Panc1 (cell line): ENCODE results near the gene SYNE1. TPM values are rescaled to one million over a fixed set of nuclear protein-coding genes. Genes with fewer than 3 reads are reported as not detected.

Experiments used
- ATAC-seq: fragments of 200-7000 bp; cut with Tn5 transposase; 2 replicates; pipeline ENCODE4 v1.9.1; 2020; ENCODE audit warnings: mild to moderate bottlenecking, moderate library complexity
- BruUV-seq: library from RNA; stranded (reverse); fragments of 400-500 nt; replicated peaks from 2 replicates; lab custom pipeline; 2021; lab: Mats Ljungman, UMichigan
- CTCF ChIA-PET: fragments of 300-600 bp; sonication (Branson Sonifier 250); formaldehyde crosslinking; loops from one replicate; lab custom pipeline; 2022; ENCODE audit warnings: antibody characterized with exemption; lab: Charles Lee
- POLR2A ChIA-PET: fragments of 300-600 bp; sonication (Branson Sonifier 250); formaldehyde crosslinking; loops from one replicate; lab custom pipeline; 2022; ENCODE audit warnings: antibody characterized with exemption; lab: Charles Lee
- DNase-seq: peaks from one replicate; pipeline ENCODE4 v3.0.0-alpha.2; 2010; ENCODE audit warnings: low read depth, low spot score
- H3K27ac ChIP-seq: 2 replicates; pipeline ENCODE4 v1.5.1; 2011; ENCODE audit warnings: mild to moderate bottlenecking, low read length, inconsistent platforms
- H3K27me3 ChIP-seq: fragments of 200-500 bp; sonication (Bioruptor generic); 2 replicates; pipeline ENCODE4 v1.6.0; 2014; ENCODE audit warnings: low read length, inconsistent platforms; ENCODE audit not compliant: control insufficient read depth, insufficient read depth
- H3K36me3 ChIP-seq: fragments of 200-500 bp; sonication (Bioruptor generic); 2 replicates; pipeline ENCODE4 v1.5.1; 2014; ENCODE audit warnings: inconsistent platforms, mild to moderate bottlenecking, low read length, moderate library complexity; ENCODE audit not compliant: control insufficient read depth, insufficient read depth
- H3K4me1 ChIP-seq: 2 replicates; pipeline ENCODE4 v1.5.1; 2011; ENCODE audit warnings: inconsistent platforms, mild to moderate bottlenecking, low read length, moderate library complexity; ENCODE audit not compliant: control insufficient read depth, insufficient read depth
- H3K4me3 ChIP-seq, 2 experiments: 2 replicates each; pipeline ENCODE4 v1.5.1; 2011 to 2012; ENCODE audit warnings: low read depth in 2 of 2, low read length in 2 of 2, mild to moderate bottlenecking in 2 of 2, inconsistent platforms in 1 of 2, moderate library complexity in 1 of 2
- H3K9me3 ChIP-seq: fragments of 200-500 bp; sonication (Bioruptor generic); 2 replicates; pipeline ENCODE4 v1.5.1; 2014; ENCODE audit warnings: low read depth, mild to moderate bottlenecking, inconsistent platforms, low read length, moderate library complexity; ENCODE audit not compliant: control insufficient read depth, insufficient read depth
- POLR2AphosphoS5 ChIP-seq: IDR thresholded peaks from 2 replicates; pipeline ENCODE4 v1.6.1; 2012; ENCODE audit warnings: mild to moderate bottlenecking, low read depth, low read length, moderate library complexity
- SIN3A ChIP-seq: IDR thresholded peaks from 2 replicates; pipeline ENCODE4 v1.6.1; 2012; ENCODE audit warnings: low read depth, mild to moderate bottlenecking, low read length, moderate library complexity, borderline replicate concordance; ENCODE audit not compliant: insufficient read depth
- TCF7L2 ChIP-seq: IDR thresholded peaks from 2 replicates; pipeline ENCODE4 v1.6.1; 2011; ENCODE audit warnings: mild to moderate bottlenecking, low read depth, low read length, inconsistent platforms
- in situ Hi-C: cut with HindIII; loops from 2 replicates; pipeline ENCODE4 v1.10.0; 2016; ENCODE audit warnings: low sequenced_read_pairs, low pct_unique_long_range_greater_than_20kb
- intact Hi-C: fragments of 100-400 bp; cut with micrococcal nuclease; formaldehyde crosslinking; loops from one replicate; pipeline ENCODE4 v1.10.0; 2022; ENCODE audit not compliant: unreplicated experiment
- total RNA-seq: library from RNA; stranded (reverse); gene quantifications from one replicate; pipeline ENCODE4 v1.2.1, GENCODE V29; 2021; ENCODE audit not compliant: unreplicated experiment
- TF ChIP-seq, protein P1 (sequence below): fragments of 450-650 bp; IDR thresholded peaks from 2 replicates; pipeline ENCODE4 v1.5.1; 2017; ENCODE audit warnings: mild to moderate bottlenecking
- TF ChIP-seq, protein P2 (sequence below), 2 experiments: IDR thresholded peaks; 2 replicates each; pipeline ENCODE4 v1.6.1; 2011 to 2012; ENCODE audit warnings: low read depth in 2 of 2, control low read depth in 1 of 2, low read length in 1 of 2, mild to moderate bottlenecking in 1 of 2, moderate library complexity in 1 of 2; ENCODE audit not compliant: insufficient read depth in 1 of 2

Gene SYNE1
- total RNA-seq, 1 experiment from 2014 or later, result 3.2 TPM

GRCh38 chr6:152552616-152553209, 84.4 kb downstream of the SYNE1 start:
- intact Hi-C loops (loop anchor here (2.0 kb wide), 3 partner anchors 90 to 396 kb away; no protein-coding TSS in a partner anchor), in situ Hi-C loops (no loop called here)
- no peaks in the 10 kb centered on the region for H3K36me3 ChIP-seq
- TF ChIP-seq POLR2AphosphoS5 (no peak), TCF7L2 (no peak), SIN3A (no peak)
- TF ChIP-seq, protein P1, sequence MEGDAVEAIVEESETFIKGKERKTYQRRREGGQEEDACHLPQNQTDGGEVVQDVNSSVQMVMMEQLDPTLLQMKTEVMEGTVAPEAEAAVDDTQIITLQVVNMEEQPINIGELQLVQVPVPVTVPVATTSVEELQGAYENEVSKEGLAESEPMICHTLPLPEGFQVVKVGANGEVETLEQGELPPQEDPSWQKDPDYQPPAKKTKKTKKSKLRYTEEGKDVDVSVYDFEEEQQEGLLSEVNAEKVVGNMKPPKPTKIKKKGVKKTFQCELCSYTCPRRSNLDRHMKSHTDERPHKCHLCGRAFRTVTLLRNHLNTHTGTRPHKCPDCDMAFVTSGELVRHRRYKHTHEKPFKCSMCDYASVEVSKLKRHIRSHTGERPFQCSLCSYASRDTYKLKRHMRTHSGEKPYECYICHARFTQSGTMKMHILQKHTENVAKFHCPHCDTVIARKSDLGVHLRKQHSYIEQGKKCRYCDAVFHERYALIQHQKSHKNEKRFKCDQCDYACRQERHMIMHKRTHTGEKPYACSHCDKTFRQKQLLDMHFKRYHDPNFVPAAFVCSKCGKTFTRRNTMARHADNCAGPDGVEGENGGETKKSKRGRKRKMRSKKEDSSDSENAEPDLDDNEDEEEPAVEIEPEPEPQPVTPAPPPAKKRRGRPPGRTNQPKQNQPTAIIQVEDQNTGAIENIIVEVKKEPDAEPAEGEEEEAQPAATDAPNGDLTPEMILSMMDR, result peak; percentile 87
- TF ChIP-seq, protein P2, sequence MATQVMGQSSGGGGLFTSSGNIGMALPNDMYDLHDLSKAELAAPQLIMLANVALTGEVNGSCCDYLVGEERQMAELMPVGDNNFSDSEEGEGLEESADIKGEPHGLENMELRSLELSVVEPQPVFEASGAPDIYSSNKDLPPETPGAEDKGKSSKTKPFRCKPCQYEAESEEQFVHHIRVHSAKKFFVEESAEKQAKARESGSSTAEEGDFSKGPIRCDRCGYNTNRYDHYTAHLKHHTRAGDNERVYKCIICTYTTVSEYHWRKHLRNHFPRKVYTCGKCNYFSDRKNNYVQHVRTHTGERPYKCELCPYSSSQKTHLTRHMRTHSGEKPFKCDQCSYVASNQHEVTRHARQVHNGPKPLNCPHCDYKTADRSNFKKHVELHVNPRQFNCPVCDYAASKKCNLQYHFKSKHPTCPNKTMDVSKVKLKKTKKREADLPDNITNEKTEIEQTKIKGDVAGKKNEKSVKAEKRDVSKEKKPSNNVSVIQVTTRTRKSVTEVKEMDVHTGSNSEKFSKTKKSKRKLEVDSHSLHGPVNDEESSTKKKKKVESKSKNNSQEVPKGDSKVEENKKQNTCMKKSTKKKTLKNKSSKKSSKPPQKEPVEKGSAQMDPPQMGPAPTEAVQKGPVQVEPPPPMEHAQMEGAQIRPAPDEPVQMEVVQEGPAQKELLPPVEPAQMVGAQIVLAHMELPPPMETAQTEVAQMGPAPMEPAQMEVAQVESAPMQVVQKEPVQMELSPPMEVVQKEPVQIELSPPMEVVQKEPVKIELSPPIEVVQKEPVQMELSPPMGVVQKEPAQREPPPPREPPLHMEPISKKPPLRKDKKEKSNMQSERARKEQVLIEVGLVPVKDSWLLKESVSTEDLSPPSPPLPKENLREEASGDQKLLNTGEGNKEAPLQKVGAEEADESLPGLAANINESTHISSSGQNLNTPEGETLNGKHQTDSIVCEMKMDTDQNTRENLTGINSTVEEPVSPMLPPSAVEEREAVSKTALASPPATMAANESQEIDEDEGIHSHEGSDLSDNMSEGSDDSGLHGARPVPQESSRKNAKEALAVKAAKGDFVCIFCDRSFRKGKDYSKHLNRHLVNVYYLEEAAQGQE (IDR thresholded peaks at IDR 0.05; ENCODE audit: insufficient read depth in 1 of 2, low read depth in 2 of 2, low read length in 1 of 2), result no peak
- no peaks in the 10 kb centered on the region for H3K27me3 ChIP-seq
- no peak overlapping the region for H3K4me3 ChIP-seq
- ChIA-PET CTCF (interaction anchor here (0.5 kb wide), 1 partner anchor 120 kb away, joined by 5 read pairs; no protein-coding TSS in a partner anchor), POLR2A (no interaction called here)
- BruUV-seq, result no TSS peak
- no peaks in the 10 kb centered on the region for H3K9me3 ChIP-seq
- ATAC-seq, result peak; percentile 87
- H3K4me1 ChIP-seq, result no peaks in the 10 kb centered on the region
- DNase-seq, result peak; percentile 53
- H3K27ac ChIP-seq, result no peak overlapping the region

DNA sequence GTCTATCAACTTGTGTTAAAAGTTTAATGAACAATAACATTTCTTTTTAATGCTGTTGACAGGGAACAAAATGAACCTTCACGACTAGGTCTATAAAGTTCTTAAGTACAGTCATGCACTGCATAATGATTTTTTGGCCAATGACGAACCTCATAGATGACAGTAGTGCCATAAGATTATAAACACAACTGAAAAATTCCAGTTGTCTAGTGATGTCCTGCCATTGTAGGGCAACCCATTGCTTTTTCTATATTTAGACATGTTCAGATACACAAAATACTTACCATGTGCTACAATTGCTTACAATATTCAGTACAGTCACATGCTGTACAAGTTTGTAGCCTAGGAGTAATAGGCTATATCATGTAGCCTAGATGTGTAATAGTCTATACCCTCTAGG, 93.6 kb downstream of the SYNE1 start:
- H3K36me3 ChIP-seq, result no peaks in the 10 kb centered on the region
- no peak overlapping the region for H3K27ac ChIP-seq
- intact Hi-C loops, result no loop called here
- no peak for ATAC-seq
- H3K27me3 ChIP-seq, result no peaks in the 10 kb centered on the region
- DNase-seq, result no peak
- POLR2A ChIA-PET, result no interaction called here
- in situ Hi-C loops, result no loop called here
- CTCF ChIA-PET, result no interaction called here
- BruUV-seq, result no TSS peak
- no peaks in the 10 kb centered on the region for H3K4me1 ChIP-seq
- no peak for TF ChIP-seq TCF7L2
- H3K4me3 ChIP-seq, result no peak overlapping the region
- no peaks in the 10 kb centered on the region for H3K9me3 ChIP-seq

- intact Hi-C loops (no loop called here), in situ Hi-C loops (no loop called here)
- POLR2A ChIA-PET, result no interaction called here
- BruUV-seq, result no TSS peak
- no peak for ATAC-seq
- TF ChIP-seq POLR2AphosphoS5 (no peak), TCF7L2 (no peak), SIN3A (no peak)
- TF ChIP-seq, protein P2 (IDR thresholded peaks at IDR 0.05; ENCODE audit: insufficient read depth in 1 of 2, low read depth in 2 of 2, low read length in 1 of 2), result no peak
- TF ChIP-seq, protein P1, result no peak
- H3K4me3 ChIP-seq, result no peak overlapping the region
- H3K9me3 ChIP-seq, result no peaks in the 10 kb centered on the region
- CTCF ChIA-PET, result no interaction called here
- no peaks in the 10 kb centered on the region for H3K27me3 ChIP-seq
- H3K4me1 ChIP-seq, result no peaks in the 10 kb centered on the region
- H3K27ac ChIP-seq, result no peak overlapping the region
- DNase-seq, result no peak
- H3K36me3 ChIP-seq, result no peaks in the 10 kb centered on the region
Measured at GRCh38 chr6:152540381-152540780, 96.8 kb downstream of the SYNE1 start.
